ENCODE results near the gene CPLX1. TPM values are rescaled to one million over a fixed set of nuclear protein-coding genes. Genes with fewer than 3 reads are reported as not detected.

Gene CPLX1
- total RNA-seq, 1 donor from 2014 or later: not detected

DNA sequence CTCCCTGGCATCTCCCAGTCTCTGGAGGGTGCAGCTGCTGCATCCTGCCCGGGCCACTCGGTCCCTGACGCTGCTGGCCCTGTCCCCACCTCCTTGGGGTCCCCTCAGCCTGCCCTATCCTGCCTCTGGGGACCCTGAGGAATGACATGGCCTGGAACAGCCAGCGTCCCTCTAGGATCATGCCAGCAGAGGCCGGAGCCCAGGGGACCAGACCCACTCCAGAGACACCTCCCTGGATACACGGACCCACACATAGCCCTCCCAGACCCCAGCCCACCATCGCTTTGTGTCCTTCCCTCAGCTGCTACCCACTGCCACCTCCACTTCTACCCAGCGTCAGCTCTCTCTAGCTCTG is 35.5 kb downstream of the CPLX1 start:
- H3K27ac Mint-ChIP-seq: no peak overlapping the region
- intact Hi-C loops (cut with micrococcal nuclease): no loop called here
- peaks cover 34% of the 10 kb centered on the region for H3K27me3 Mint-ChIP-seq
- peaks cover 27% of the 10 kb centered on the region for H3K4me1 Mint-ChIP-seq
- H3K9me3 Mint-ChIP-seq: no peaks in the 10 kb centered on the region
- H3K36me3 Mint-ChIP-seq (ENCODE audit: low read depth): no peaks in the 10 kb centered on the region
- ATAC-seq (ENCODE audit: low read depth): no peak
- H3K4me3 Mint-ChIP-seq: no peak overlapping the region
- CTCF ChIA-PET: no interaction called here
- no peak for DNase-seq
- POLR2A ChIA-PET: no interaction called here
- TF ChIP-seq, protein P1, sequence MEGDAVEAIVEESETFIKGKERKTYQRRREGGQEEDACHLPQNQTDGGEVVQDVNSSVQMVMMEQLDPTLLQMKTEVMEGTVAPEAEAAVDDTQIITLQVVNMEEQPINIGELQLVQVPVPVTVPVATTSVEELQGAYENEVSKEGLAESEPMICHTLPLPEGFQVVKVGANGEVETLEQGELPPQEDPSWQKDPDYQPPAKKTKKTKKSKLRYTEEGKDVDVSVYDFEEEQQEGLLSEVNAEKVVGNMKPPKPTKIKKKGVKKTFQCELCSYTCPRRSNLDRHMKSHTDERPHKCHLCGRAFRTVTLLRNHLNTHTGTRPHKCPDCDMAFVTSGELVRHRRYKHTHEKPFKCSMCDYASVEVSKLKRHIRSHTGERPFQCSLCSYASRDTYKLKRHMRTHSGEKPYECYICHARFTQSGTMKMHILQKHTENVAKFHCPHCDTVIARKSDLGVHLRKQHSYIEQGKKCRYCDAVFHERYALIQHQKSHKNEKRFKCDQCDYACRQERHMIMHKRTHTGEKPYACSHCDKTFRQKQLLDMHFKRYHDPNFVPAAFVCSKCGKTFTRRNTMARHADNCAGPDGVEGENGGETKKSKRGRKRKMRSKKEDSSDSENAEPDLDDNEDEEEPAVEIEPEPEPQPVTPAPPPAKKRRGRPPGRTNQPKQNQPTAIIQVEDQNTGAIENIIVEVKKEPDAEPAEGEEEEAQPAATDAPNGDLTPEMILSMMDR (IDR thresholded peaks at IDR 0.05): no peak

DNA sequence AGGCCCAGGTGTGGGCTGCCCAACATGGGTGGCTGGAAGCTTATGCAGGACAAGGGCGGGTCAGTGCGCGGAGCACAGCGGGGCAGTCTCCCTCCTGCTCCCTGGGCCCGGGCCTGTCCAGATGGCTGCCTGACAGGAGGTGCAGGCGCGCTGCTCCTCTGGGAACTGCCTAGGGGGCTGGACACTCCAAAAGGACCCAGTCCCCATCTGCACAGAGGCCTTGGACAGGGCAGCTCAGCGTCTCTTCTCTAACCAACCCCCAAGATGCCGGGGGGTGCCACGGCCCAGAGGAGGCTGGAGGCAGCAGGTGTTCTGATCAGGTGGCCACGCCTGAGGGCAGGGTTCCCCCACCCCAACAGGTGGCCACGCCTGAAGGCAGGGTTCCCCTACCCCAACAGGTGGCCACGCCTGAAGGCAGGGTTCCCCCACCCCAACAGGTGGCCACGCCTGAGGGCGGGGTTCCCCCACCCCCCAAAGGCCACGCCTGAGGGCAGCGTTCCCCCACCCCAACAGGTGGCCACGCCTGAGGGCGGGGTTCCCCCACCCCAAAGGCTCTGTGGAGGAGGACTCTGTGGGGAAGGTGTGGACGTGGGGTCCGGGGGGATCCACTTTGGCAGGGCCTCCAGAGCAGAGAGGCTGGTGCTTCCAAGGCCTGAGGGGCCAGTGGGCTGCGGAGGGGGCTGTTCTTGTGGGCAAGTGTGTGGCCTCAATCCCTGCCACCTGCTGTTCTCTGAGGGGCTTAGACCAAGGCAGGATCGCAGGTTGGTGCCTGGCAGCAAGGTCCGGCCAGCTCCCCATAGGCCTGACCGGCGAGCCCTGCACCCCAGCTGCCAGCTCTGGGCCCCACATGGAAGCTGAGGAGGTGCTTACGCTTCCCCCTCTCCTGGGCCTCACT is 36.1 kb downstream of the CPLX1 start:
- DNase-seq (no peak), ATAC-seq (ENCODE audit: low read depth) (no peak)
- H3K4me3 Mint-ChIP-seq: no peak overlapping the region
- H3K4me1 Mint-ChIP-seq: peaks cover 30% of the 10 kb centered on the region
- peaks cover 37% of the 10 kb centered on the region for H3K27me3 Mint-ChIP-seq
- no peaks in the 10 kb centered on the region for H3K9me3 Mint-ChIP-seq
- H3K36me3 Mint-ChIP-seq (ENCODE audit: low read depth): no peaks in the 10 kb centered on the region
- intact Hi-C loops (cut with micrococcal nuclease): no loop called here
- POLR2A ChIA-PET: no interaction called here
- CTCF ChIA-PET: no interaction called here
- TF ChIP-seq, protein P1 (IDR thresholded peaks at IDR 0.05): no peak
- no peak overlapping the region for H3K27ac Mint-ChIP-seq

DNA sequence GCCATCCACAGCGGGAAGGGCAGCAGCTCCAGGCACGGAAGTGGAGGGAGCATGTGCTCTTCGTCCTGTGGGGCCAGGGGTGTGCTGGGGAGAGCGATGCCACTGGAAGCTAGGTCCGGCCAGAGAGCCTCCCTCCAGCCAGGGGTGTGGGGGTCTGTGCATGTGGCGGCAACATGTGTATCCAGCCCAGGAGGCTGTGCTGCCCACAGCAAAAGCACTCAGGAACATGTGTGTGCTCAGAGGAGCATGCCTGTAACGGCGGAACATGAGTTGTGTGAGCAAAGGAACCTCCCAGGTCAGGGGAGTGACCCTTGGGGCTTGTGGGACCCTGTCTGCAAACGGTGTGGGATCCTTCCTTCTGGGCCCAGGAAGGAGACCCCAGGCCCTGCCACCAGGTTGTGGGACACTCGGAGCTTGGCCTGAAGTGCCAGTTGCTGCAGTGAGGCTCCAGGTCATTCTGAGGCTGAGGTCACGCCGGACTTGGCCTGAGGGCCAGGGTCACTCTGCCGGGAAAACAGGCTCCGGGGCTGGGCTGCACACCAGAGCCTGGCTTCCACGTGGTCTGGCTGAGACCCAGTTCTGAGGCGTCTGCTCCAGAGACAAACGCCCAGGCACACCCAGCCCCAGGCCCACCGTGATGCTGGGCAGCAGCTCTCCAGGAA is 37.2 kb downstream of the CPLX1 start:
- H3K4me1 Mint-ChIP-seq: peaks cover 24% of the 10 kb centered on the region
- no peaks in the 10 kb centered on the region for H3K9me3 Mint-ChIP-seq
- ATAC-seq (ENCODE audit: low read depth): no peak
- intact Hi-C loops (cut with micrococcal nuclease): no loop called here
- CTCF ChIA-PET: no interaction called here
- TF ChIP-seq, protein P1 (IDR thresholded peaks at IDR 0.05): no peak
- POLR2A ChIA-PET: no interaction called here
- no peak overlapping the region for H3K27ac Mint-ChIP-seq
- peaks cover 36% of the 10 kb centered on the region for H3K27me3 Mint-ChIP-seq
- H3K36me3 Mint-ChIP-seq (ENCODE audit: low read depth): no peaks in the 10 kb centered on the region
- DNase-seq: no peak
- H3K4me3 Mint-ChIP-seq: no peak overlapping the region

DNA sequence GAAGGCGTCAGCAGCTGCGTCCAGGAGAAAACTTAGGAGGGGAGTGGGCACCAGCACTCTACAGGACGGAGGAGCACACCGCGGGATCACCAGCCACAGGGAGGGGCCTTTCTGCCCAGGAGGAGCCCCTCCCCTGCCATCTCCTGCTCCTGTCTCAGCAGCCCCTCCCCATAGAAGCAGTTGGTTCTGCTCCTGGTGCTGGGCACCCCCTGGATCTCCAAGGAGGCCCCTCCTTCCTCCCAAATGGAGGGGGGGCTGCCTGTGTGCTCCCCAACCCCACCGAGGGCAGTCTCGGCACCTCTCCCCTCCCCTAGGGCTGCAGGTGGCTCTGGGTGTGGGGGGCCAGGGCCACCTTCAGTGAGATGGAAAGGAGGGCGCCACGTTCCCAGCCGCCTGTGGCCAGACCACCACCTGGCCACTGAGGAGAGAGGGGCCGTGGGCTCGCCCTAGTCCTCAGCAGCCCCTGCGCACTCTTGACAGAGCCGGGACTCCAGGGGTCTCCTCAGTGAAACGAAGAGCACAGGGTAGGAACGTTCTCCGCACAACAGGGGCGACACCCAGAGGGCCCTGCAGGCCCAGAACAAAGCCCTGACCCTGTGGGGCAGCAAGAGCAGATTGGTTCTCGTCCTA is 37.8 kb downstream of the CPLX1 start:
- DNase-seq: no peak
- POLR2A ChIA-PET: no interaction called here
- intact Hi-C loops (cut with micrococcal nuclease): no loop called here
- H3K4me1 Mint-ChIP-seq: peaks cover 24% of the 10 kb centered on the region
- peaks cover 36% of the 10 kb centered on the region for H3K27me3 Mint-ChIP-seq
- H3K27ac Mint-ChIP-seq: no peak overlapping the region
- CTCF ChIA-PET: no interaction called here
- ATAC-seq (ENCODE audit: low read depth): no peak
- H3K9me3 Mint-ChIP-seq: no peaks in the 10 kb centered on the region
- H3K36me3 Mint-ChIP-seq (ENCODE audit: low read depth): no peaks in the 10 kb centered on the region
- no peak overlapping the region for H3K4me3 Mint-ChIP-seq
- TF ChIP-seq, protein P1 (IDR thresholded peaks at IDR 0.05): no peak

DNA sequence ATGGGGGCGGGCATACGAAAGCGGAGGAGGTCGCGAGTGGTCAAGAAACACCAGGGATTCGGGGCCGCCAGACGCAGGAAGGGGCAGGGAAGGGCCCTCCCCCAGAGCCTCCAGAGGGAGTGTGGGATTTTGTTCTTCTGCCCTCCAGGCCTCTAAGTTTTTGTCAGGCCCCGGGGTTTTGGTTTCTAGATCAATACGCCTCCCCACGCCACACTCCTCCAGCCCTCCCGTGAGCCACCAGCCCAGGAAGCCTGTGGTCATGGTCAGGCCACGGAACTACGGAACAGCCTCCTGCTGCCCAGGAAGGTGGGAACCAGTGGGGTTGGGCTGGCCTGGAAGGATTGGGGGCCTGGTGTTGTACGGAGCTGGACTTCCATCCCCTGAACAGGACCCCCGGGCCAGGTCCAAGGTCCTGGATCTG is 38.4 kb downstream of the CPLX1 start:
- DNase-seq (no peak), ATAC-seq (ENCODE audit: low read depth) (no peak)
- intact Hi-C loops (cut with micrococcal nuclease): no loop called here
- H3K4me1 Mint-ChIP-seq: peaks cover 19% of the 10 kb centered on the region
- ChIA-PET POLR2A (no interaction called here), CTCF (no interaction called here)
- no peaks in the 10 kb centered on the region for H3K36me3 Mint-ChIP-seq (ENCODE audit: low read depth)
- no peaks in the 10 kb centered on the region for H3K9me3 Mint-ChIP-seq
- TF ChIP-seq, protein P1 (IDR thresholded peaks at IDR 0.05): no peak
- H3K27ac Mint-ChIP-seq: no peak overlapping the region
- peaks cover 31% of the 10 kb centered on the region for H3K27me3 Mint-ChIP-seq
- no peak overlapping the region for H3K4me3 Mint-ChIP-seq
